GM10266 (cell line): Measurements from ENCODE around the gene ABR.
"Not testable (repeated sequence)": the region's sequence is repeated elsewhere in the genome, so short reads cannot be mapped to it uniquely, and the experiment has no call there.

Experiments
- DNase-seq: peaks from one replicate; pipeline ENCODE4 v3.0.0; 2012; ENCODE audit errors: extremely low spot score
- TF ChIP-seq, protein P1 (sequence below): IDR thresholded peaks from 2 replicates; pipeline ENCODE4 v1.5.1; 2012; ENCODE audit warnings: mild to moderate bottlenecking, low read depth; ENCODE audit not compliant: control insufficient read depth, insufficient read depth; ENCODE audit errors: missing control alignments

Gene ABR

DNA sequence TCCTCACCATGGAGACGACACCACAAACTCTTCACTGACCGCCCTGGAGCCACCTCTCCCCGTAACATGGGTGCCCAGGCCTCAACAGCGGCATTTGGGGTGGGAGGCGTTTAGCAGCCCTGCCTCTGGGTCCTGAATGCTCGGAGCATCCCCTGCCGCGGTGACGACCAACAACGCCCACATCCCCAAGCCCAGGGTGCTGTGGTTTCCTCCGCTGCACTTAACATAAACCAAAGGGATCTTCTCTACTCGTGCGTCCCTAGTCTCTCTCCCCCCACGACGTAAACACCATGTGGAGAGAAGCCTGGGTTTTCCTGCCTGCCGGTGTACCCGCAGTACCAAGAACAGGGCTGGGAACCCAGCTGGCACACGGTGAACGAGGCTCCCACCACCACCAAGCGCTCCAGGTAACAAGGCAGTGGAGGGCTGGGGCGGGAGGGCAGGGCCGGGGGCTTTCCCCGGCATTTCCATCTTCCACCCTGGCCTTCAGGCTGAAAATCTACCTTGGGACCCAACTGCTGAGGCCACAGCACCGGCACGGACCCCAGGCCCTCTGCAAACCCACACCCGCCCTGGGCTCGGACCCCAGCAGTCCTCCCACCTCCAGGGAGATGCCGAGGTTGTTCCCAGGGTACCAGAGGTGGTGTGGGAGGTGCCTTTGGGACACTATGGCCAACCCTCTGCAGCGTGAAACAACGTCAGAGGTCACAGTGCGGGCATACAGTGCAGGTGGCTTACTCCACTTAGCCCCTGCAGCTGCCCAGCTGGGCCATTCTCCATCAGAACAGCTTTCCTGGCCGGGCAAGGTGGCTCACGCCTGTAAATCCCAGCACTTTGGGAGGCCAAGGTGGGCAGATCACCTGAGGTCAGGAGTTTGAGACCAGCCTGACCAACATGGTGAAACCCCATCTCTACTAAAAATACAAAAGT lies 128.5 kb downstream of the ABR start:
- TF ChIP-seq, protein P1, sequence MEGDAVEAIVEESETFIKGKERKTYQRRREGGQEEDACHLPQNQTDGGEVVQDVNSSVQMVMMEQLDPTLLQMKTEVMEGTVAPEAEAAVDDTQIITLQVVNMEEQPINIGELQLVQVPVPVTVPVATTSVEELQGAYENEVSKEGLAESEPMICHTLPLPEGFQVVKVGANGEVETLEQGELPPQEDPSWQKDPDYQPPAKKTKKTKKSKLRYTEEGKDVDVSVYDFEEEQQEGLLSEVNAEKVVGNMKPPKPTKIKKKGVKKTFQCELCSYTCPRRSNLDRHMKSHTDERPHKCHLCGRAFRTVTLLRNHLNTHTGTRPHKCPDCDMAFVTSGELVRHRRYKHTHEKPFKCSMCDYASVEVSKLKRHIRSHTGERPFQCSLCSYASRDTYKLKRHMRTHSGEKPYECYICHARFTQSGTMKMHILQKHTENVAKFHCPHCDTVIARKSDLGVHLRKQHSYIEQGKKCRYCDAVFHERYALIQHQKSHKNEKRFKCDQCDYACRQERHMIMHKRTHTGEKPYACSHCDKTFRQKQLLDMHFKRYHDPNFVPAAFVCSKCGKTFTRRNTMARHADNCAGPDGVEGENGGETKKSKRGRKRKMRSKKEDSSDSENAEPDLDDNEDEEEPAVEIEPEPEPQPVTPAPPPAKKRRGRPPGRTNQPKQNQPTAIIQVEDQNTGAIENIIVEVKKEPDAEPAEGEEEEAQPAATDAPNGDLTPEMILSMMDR = no peak
- DNase-seq = no peak

DNA sequence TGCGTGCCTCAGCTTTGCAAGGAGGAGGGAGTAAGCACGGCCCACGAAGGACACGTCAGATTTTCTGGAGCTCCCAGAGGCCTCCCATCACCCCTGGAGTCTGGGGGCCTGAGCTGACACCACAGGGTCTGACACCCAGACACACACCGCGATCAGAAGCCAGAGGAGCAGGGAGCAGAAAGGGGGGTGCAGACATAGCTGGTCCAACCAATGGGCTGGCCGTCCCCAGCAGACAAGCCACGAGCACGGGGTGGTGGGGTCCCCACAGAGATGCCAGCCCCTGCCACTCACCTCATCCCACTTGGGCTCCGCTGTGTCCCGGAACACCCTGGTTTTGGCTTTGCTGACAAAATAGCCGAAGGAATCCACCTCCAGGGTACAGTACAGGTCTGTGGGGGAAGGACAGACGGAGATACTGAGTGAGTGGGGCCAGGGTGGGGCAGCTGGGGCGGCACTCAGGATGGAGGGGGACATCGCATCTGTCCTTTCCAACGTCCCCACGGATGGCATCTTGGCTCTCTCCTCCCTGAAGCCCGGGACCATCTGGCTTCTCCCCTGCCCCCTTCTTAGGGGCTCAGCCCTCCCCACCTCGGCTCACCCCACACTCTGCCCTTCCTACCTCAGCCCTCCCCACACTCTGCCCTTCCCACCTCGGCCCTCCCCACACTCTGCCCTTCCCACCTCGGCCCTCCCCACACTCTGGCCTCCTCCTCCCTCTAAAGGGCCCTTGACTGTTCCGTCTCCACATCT lies 129.4 kb downstream of the ABR start:
- TF ChIP-seq, protein P1 = no peak

DNA sequence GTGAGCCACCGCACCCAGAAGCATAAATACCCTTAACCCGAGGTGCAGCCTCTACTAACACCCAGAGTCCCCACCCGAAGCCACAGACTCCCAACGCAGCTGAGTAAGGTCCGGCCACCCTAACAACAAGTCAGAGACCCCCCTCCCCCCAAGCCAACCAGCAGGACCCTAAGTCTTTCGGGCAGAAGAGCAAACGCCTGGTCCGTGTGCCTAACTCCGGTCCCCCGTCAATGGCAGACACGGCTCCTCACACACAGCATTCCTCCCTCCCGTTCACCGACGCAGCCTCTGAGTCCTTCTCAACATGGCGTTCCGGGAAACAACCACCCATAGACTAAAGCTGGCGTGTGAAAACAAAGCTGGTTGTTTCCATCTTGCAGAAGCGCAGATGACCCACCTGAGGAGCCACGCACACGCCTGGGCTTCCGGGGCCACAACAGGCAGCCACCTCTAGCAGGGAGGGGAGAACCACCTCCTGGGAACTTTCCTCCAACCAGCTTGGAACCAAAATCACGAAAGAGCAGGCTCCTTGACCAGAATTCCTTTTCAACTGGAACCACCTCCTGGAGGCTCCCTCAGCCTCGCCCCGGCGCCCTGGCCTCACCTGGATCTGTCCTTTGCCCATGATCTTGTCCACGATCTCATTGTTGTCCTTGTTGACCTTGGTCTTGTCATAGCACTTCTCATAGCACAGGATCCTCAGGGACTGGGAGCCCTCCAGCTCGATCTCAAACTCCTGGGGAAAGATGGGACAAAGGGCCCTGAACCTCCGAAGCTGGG lies 130.1 kb downstream of the ABR start:
- no peak for DNase-seq

More for the DNA sequence above, 129.4 kb downstream of the ABR start:
- no peak for DNase-seq

DNA sequence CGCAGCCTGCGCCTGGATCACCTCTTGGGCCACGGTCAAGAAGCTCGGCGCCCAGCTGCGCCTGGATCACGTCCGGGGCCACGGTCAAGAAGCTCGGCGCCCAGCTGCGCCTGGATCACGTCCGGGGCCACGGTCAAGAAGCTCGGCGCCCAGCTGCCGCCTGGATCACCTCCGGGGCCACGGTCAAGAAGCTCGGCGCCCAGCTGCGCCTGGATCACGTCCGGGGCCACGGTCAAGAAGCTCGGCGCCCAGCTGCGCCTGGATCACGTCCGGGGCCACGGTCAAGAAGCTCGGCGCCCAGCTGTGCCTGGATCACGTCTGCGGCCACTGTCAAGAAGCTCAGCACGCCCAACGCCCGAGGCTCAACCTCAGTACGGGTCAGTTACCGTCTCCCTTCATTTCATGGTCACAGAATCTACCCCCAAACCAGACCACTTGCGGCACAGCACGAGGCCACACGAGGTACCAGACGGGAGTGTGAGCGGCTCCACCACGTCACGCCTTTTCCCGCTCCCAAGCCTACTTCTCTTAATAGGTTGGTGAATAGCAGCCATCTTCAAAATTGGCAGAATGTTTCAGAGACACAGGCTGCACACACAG lies 131.2 kb downstream of the ABR start:
- not testable (repeated sequence) for DNase-seq

More for the DNA sequence above, 130.1 kb downstream of the ABR start:
- TF ChIP-seq, protein P1 = no peak

DNA sequence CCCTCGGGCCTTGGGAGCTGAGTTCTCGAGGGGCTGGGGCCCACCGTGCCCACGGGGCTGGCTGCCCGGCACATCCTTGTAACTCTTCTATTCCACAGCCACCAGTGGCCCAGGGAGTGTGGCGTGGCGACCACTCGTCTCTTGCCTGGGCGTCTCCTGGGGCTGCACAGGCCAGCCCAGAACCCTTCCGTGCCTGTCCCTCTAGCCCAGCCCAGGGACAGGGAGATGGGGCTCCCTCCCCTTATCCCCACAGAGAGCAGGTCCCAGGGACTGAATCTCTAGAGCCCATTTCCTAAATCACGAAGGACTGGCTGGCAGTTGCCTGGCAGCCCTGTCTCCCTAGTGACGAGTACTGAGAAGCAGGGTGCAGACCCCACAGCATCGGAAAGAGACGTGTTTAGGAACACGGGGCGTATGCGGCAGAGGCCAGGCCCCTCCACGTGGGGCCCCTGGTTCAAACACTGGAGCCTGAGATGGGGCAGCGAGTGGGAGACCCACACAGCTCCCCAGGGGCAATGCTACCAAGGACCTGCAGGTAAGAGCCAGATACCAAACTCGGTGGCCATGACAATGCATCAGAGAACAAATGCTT lies 131.8 kb downstream of the ABR start:
- TF ChIP-seq, protein P1 = no peak
- DNase-seq = no peak

DNA sequence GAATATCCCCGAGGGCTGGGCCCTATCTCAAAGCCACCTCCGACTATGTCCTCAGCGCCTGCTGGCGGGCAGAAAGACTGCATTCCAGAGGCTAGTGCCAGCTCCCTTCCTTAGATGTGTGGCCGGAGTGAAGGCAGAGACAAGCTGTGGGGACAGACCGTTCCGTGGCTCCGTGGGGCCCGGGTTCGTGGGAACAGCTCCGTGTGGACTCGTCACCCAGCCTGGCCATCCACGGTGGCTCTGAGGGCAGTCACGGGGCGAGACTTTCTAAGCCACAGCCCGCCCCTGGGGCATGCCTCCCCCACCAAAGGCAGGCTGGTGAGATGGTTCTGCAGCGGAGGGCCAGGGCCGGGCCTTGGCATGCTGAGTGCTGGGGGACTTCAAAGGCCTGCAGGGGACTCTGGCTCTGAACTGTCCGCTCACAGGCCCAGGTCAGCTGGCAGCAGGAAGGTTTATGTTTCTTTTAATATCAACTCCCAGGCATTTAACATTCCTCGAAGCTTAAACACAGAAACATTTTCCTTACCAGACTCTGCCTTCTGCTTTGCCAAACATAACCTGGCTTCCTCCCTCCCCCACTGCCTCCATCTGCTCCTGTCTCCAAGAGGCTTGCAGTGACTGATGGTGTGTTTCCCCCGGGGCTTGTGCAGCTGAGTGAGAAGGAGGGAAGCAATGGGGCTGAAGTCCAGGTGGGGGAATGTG lies 132.5 kb downstream of the ABR start:
- TF ChIP-seq, protein P1 = no peak
- no peak for DNase-seq

DNA sequence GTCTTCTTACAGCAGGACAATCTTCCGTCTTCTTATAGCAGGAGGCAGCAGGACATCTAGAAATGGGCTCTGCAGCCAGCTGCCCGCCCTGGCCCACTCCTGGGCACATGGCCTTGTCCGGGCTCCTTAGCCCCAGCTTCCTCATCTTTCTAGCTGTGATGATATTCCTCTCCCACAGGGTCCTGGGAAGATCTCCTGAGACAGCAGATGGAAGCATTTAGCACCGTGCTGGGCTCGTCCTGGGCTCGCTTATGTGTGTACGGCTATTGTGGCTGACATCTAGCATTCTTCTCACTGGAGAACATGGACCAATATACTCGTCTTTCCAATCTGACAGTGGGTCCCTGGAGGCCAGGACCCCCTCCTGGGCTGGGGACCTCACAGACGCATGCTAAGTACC lies 134.3 kb downstream of the ABR start:
- TF ChIP-seq, protein P1 = no peak
- no peak for DNase-seq

DNA sequence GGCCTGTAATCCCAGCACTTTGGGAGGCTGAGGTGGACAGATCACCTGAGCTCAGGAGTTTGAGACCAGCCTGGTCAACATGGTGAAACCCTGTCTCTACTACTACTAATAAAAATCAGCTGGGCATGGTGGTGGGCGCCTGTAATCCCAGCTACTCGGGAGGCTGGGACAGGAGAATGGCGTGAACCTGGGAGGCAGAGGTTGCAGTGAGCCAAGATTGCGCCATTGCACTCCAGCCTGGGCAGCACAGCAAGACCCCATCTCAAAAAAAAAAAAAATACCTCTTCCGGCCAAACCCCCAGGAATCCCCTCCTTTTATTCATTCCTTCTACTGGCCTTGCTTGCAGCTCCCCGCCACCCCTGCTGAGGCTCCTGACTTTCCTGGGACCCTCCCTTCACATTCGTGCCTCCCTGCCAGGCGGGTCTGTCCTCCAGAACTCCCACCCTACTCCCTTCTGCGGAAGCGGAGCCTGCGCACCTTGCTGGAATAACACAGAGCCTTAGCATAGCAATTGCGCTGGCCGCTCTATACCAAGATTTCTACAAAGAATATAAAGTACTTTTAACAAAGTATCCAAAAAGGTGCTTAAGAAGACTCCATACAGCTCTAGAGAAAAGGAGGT lies 135.3 kb downstream of the ABR start:
- DNase-seq = not testable (repeated sequence)
